ENCODE measurements around the gene TCF12.

The TCF12 gene

DNA sequence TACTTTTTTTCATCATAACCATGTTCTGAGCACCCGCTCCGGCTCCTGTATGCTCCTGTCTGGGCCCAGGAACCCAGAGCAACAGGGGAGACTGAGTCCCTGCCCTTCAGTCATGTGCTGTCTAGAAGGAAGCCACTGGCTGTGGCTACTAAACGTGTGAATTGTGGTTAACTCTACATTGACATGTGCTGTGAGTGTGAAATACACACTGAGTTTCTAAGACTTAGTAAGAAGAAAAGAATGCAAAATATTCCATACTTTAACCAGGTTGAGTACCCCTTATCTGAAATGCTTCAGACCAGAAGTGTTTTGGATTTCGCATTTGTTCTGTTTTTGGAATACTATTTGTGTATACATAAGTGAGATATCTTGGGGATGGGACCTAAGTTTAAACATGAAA is 415.0 kb downstream of the TCF12 start:
- no peak for DNase-seq (ENCODE audit: low spot score)
- in situ Hi-C loops (cut with MboI; ENCODE audit: low sequenced_read_pairs, unreplicated experiment) = no loop called here
- TF ChIP-seq, protein P1, sequence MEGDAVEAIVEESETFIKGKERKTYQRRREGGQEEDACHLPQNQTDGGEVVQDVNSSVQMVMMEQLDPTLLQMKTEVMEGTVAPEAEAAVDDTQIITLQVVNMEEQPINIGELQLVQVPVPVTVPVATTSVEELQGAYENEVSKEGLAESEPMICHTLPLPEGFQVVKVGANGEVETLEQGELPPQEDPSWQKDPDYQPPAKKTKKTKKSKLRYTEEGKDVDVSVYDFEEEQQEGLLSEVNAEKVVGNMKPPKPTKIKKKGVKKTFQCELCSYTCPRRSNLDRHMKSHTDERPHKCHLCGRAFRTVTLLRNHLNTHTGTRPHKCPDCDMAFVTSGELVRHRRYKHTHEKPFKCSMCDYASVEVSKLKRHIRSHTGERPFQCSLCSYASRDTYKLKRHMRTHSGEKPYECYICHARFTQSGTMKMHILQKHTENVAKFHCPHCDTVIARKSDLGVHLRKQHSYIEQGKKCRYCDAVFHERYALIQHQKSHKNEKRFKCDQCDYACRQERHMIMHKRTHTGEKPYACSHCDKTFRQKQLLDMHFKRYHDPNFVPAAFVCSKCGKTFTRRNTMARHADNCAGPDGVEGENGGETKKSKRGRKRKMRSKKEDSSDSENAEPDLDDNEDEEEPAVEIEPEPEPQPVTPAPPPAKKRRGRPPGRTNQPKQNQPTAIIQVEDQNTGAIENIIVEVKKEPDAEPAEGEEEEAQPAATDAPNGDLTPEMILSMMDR (IDR thresholded peaks at IDR 0.05; ENCODE audit: borderline replicate concordance, control extremely low read depth, extremely low read depth, insufficient read depth, missing control alignments) = no peak

DNA sequence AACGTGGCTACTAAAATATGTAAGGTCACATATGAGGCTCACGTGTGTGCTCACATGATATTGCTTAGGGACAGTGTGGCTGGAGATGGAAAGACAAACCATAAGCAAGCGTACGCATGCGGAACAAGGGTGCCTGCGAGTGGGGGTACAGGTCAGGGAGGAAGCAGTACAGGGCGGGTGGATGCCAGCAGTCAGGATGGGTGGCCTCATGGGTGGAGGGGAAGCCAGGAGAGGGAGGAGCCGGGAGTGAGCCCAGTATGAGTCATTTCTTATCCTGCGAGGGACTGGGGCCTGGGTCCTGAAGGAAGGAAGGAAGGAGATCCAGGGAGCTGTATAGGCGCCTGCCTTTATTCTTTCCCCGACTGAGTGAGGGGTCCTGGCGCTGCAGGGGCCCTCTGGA is 415.8 kb downstream of the TCF12 start:
- in situ Hi-C loops (cut with MboI; ENCODE audit: low sequenced_read_pairs, unreplicated experiment) = no loop called here
- DNase-seq (ENCODE audit: low spot score) = no peak
- TF ChIP-seq, protein P1 (IDR thresholded peaks at IDR 0.05; ENCODE audit: borderline replicate concordance, control extremely low read depth, extremely low read depth, insufficient read depth, missing control alignments) = no peak

DNA sequence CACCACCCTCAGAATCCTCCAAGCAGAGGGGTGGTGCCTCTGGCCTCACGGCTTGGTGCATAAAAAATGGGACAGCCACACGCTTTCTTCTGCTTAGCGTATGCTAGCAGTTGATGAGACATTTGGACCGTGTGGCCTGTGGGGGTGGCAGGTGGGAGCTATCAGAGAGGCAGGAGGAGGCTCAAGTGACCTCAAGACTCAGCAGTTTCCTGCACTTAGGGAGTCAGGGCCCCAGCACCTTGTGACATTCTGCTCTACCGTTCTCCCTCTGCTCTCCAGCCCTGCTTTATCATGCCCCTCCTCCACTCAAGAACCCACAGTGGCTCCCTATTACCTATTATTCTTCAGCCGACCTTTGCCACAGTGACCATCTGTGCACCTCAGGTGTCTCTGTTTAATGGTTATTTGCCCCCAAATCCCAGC is 416.9 kb downstream of the TCF12 start:
- TF ChIP-seq, protein P1 (IDR thresholded peaks at IDR 0.05; ENCODE audit: borderline replicate concordance, control extremely low read depth, extremely low read depth, insufficient read depth, missing control alignments) = no peak
- in situ Hi-C loops (cut with MboI; ENCODE audit: low sequenced_read_pairs, unreplicated experiment) = loop anchor here (5.0 kb wide), 1 partner anchor 197 kb away; no protein-coding TSS in a partner anchor
- no peak for DNase-seq (ENCODE audit: low spot score)

DNA sequence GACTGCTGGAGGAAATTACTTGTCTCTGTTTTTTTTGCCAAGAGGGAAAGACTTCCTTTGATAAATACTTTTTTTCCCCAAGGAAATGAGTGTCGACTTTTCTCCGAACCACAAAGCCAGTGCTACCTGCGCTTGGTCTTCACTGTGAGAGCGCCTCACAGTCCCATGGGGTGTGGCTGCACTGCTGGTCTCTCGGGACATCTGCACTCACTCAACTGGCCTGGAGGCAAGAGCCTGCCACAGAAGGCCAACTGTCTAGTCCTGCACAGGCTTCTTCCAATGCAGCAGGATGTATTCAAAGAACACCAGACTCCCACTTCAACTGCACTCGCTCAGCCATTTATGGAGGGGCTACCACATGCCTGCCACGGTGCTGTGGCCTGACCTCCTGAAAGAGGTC is 417.3 kb downstream of the TCF12 start:
- TF ChIP-seq, protein P1 (IDR thresholded peaks at IDR 0.05; ENCODE audit: borderline replicate concordance, control extremely low read depth, extremely low read depth, insufficient read depth, missing control alignments) = no peak
- in situ Hi-C loops (cut with MboI; ENCODE audit: low sequenced_read_pairs, unreplicated experiment) = loop anchor here (5.0 kb wide), 1 partner anchor 197 kb away; no protein-coding TSS in a partner anchor
- DNase-seq (ENCODE audit: low spot score) = no peak

DNA sequence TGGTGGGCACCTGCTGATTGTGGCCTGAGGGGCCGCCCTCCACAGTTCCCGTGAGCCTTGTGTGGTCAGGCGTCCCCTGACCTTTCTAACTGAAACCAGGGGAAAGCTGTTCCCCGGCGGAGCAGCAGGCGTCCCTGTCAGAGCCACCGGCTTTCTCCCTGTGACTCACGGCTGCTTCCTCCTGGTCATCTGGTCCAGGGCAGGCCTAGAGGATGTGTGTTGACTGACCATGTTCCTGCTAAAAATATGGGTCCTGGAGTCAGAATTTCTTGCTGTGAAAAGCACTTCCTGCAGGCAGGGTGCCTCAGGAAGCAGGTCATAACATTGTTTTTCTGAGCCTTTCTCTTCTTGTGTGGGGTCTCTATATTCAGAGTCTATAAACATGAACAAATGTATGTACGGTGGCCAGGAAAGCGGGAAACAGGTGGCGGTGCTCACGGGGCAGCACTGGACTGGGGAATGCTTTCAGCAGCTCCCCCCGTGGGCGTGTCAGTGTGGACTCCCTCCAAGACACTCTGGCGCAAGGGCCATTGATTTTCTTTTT is 419.5 kb downstream of the TCF12 start:
- DNase-seq (ENCODE audit: low spot score) = no peak
- in situ Hi-C loops (cut with MboI; ENCODE audit: low sequenced_read_pairs, unreplicated experiment) = loop anchor here (5.0 kb wide), 1 partner anchor 194 kb away; no protein-coding TSS in a partner anchor
- TF ChIP-seq, protein P1 (IDR thresholded peaks at IDR 0.05; ENCODE audit: borderline replicate concordance, control extremely low read depth, extremely low read depth, insufficient read depth, missing control alignments) = no peak

DNA sequence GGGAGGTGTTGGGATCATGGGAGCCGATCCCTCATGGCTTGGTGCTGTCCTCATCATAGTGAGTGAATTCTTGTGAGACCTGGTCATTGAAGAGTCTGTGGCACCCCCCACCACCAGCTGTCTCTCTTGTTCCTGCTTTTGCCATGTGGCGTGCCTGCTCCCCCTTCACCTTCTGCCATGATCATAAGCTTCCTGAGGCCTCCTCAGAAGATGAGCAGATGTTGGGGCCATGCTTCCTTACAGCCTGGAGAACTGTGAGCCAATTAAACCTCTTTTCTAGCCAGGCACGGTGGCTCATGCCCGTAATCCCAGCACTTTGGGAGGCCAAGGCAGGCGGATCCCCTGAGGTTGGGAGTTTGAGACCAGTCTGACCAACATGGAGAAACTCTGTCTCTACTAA is 420.9 kb downstream of the TCF12 start:
- in situ Hi-C loops (cut with MboI; ENCODE audit: low sequenced_read_pairs, unreplicated experiment) = loop anchor here (5.0 kb wide), 1 partner anchor 193 kb away; no protein-coding TSS in a partner anchor
- TF ChIP-seq, protein P1 (IDR thresholded peaks at IDR 0.05; ENCODE audit: borderline replicate concordance, control extremely low read depth, extremely low read depth, insufficient read depth, missing control alignments) = no peak
- DNase-seq (ENCODE audit: low spot score) = no peak
